GM03348 (cell line): ENCODE data around the gene ACCSL.

Experiments
- DNase-seq: peaks from one replicate; pipeline ENCODE4 v3.0.0; 2012; ENCODE audit warnings: low spot score

ACCSL gene

GRCh38 chr11:44058275-44058674 is 10.5 kb downstream of the ACCSL start:
- no peak for DNase-seq

GRCh38 chr11:44065161-44065661 is 17.4 kb downstream of the ACCSL start:
- no peak for DNase-seq

DNA sequence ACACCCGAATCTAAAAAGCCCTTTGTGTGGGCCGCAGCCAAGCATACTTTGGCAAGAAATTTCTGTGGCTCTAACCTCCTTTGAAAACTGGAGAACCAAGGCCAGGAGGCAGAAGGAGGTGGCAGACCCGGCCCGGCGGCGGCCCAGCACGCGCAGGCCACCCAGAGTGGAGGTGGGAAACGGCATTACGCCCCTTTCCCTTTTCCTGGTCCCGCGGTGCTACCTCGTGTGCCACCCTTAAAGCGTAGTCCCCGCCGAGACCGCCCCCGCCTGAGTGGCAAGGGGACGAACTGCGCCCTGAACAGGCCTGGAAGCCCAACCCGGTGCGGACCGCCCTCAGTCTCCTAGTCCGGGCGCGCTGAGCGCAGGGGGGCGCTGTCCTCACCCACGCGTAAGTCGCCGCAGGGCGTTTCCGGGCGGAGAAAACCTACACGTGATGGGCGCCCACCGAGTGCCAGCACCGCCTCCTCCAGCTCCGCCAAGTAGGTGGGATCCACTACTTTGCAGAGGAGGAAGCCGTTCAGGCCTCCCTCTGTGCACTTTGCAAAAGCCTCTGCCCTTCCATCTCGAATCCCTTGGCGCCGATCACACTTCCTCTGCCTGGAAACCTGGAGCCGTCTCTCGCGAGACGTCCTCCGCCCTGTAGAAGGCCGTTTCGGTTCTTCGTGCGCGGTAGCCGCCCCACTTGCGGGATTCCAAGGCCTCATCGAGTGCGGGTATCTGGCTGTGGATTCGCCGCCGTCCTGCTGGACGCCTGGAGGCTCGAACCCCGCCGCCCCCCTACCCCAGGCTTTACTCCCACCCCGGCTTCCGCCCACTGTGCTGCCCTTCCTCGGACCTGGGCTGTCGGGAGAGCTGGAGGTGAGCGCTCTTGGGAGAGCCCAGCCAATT is 18.3 kb downstream of the ACCSL start, which contains the start of gene ACCS:
ACCS (plus strand) TSS at position 430 of the 891 bp plus-strand sequence. CDS start 1,358 bp downstream, outside the sequence.
- peak; percentile 95 for DNase-seq

GRCh38 chr11:44066732-44067141 is 19.0 kb downstream of the ACCSL start:
- DNase-seq = peak; percentile 59

DNA sequence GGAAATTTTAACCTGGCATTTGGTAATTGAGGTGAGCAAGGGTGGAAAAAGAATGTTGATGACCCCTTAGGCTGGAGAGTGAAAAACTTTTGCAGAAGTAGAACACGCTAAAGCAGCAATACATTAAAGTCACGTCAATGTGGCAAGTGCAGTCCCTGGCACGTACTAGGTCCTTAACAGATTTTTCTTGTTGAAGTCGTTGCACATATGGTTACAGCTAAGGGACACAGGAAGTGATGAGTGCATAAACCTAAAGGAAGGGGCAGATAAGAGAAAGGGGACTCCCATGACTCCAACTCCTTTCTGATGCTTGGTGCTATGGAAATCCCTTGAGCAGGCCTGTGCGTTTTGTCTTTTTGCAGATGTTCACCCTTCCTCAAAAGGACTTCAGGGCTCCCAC is 19.5 kb downstream of the ACCSL start:
- DNase-seq = no peak

GRCh38 chr11:44068180-44068579 is 20.4 kb downstream of the ACCSL start:
- no peak for DNase-seq

DNA sequence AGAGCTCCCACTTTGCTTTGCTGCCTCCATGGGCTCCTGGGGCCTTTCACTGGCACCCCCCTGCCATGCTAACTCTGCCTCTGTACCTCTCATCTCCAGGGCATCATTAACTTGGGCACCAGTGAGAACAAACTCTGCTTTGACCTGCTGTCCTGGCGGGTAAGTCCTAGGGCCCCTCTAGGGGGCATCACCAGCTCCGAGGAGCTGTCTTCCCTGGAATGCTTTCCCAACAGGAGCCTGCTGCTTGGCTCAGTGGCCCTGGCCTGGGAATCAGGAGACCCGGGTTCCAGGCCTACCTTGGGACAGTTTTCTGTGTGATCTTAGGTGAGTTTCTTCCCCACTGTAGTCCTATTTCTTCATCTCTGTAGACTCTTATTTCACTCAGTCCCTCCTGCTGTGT is 23.4 kb downstream of the ACCSL start:
- DNase-seq = no peak

DNA sequence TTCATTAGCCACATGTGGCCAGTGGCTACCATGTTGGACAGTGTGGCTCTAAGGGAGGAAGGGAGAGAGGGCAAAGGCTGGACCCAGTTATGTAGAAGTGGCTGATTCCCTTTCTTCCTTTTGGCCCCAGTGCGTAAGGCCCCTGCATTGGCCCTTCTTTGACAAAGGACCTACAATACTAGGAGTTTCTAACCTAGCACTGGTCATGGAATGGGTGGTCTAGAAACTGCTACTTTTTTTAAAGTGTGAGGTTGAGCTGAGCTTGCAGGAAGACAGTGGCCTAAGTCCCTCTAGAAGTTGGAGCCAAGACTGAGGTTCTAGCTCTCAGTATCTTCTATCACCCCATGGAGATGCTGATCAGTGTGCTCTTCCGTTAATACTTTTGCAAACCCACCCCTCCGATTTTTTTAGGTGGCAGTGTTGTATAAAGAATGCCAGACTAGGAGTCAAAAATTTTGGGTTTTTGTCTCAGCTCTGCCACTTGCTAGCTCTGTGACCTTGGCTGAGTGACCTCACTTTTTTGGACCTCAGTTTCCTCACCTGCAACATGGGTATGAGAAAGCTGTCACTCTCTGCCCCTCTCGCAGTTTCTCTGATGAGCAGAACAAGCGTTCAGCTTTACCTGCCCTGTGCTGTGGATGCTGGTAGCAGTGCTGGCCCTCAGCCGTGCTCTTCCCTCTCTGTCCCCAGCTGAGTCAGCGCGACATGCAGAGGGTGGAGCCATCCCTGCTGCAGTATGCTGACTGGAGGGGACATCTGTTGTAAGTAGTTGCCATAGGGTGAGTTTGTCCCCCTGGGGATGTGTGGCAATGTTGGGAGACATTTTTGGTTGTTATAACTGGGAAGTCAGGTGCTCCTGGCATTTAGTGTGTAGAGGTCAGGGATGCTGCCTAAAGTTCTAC is 25.2 kb downstream of the ACCSL start:
- no peak for DNase-seq

- DNase-seq = no peak
Observed at GRCh38 chr11:44078794-44079193, 31.0 kb downstream of the ACCSL start.

DNA sequence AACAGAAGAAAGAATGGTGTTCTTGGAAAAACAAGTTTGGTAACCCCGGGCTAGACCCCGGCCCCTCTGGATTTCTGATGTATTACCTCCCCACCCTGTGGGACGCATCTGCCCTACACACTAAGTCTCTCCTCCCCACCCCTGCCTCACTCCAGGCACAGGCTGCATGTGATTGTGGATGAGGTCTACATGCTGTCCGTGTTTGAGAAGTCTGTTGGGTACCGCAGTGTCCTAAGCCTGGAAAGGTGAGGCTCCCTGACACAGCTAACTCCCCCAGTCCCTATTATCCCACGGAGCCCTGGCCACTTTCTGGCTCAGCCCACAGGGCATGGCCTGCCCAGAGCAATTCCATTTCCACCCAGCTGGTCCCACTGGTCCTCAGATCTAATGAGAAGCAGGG is 31.6 kb downstream of the ACCSL start:
- no peak for DNase-seq

GRCh38 chr11:44080951-44081350 is 33.2 kb downstream of the ACCSL start:
- no peak for DNase-seq

DNA sequence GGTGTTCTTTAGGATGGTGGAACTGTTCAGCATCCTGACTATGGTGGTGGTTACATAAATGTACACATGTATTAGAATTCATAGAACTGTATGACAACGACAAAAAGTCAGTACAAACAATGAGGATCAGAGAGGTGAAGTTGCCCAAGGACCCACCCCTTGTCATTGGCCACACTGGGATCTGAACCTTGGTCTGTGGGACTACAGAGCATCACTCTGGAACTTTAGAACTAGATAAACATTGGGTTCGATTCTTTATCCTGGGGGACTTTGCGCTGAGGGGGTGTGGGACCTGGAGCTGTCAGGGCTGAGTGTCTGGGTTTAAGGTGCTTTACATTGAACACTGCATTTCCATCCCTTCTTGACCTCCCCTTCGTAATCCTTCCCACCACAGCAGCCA is 34.9 kb downstream of the ACCSL start:
- DNase-seq = no peak

DNA sequence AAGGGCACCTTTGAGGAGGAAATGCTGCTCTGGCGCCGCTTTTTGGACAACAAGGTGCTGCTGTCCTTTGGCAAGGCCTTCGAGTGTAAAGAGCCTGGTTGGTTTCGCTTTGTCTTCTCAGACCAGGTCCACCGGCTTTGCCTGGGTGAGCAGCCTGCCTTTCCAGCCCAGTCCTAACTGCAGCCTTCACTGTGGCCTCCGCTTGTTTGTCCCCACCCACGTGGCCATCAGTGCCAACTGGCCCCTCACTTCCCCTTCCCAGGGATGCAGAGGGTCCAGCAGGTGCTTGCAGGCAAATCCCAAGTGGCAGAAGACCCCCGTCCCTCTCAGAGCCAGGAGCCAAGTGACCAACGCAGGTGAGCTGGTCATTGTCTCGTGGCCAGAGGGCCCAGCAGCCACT is 35.7 kb downstream of the ACCSL start:
- DNase-seq = no peak

DNA sequence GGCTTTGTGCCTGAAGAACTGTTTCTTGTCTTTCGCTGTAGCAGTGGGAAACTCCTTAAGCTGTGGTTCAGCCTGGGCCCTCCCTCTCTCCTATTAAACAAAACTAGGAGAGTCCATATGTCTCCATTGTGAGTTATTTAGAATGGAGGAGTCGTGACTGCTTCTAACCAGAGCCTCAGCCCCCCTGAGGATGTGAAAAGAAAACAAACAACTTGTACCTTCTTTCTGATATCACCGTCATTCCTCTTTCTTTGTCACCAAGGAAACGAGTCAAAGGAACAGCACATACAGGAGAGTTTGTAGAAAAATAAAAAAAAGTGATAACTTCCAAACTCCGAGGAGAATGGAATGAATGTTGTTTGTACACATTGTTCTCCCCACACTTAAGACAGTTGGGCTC is 36.1 kb downstream of the ACCSL start:
- no peak for DNase-seq

DNA sequence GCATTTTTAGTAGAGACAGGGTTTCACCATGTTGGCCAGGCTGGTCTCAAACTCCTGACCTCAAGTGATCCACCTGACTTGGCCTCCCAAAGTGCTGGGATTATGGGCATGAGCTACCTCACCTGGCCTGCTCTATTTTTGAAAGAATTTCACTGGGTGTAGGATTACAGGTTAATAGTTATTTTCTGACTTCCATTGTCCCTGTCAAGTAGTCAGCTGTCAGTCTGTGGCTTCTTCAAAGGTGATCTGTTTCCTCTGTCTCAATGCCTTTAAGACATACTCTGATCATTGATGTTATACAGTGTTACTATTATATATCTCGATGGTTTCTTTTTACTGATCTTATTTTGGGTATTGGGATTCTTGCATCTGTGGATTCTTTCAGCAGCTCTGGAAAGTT is 37.5 kb downstream of the ACCSL start:
- DNase-seq = no peak

DNA sequence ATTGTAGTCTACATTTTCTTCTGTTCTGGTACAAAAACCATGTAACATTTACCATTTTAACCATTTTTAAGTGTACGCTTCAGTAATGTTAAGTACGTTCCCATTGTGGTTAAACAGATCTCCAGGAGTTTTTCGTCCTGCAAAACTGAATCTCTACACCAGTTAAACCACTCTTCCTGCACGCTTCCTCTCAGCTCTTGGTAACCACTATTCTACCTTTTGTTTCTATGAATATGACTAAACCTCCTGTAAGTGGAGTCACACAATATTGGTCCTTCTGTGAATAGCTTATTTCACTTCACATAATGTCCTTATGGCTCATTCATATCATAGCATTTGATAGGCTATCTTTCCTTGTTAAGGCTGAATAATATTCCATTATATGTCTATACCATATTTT is 40.6 kb downstream of the ACCSL start:
- DNase-seq = no peak

GRCh38 chr11:44088871-44089270 is 41.1 kb downstream of the ACCSL start:
- DNase-seq = no peak

- no peak for DNase-seq
Observed at GRCh38 chr11:44090539-44090938, 42.8 kb downstream of the ACCSL start.

DNA sequence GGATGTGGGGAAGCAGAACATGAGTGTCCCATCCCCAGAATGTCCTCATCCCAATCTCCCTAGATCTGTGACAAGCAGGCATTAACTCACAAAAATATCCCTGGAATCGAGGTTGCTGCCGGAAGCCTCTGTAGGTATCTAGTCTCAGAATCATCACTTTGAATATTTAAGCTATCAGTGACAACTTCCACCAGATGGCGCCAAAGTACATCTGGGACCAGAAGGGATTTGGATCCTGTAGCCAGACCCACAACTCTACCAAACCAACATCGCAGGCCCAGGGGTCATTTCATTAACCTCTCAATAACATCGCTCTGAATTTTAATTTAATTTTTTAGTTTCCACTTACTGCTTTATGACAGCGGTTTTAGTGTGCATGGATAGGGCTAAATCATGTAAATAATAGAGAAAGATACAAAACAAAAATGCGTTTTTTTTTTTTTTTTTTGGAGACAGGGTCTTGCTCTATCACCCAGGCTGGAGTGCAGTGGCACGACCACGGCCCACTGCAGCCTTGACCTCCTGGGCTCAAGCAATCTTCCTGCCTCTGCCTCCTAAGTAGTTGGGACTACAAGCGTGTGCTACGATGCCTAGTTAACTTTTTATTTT is 46.6 kb downstream of the ACCSL start:
- DNase-seq = peak; percentile 86

DNA sequence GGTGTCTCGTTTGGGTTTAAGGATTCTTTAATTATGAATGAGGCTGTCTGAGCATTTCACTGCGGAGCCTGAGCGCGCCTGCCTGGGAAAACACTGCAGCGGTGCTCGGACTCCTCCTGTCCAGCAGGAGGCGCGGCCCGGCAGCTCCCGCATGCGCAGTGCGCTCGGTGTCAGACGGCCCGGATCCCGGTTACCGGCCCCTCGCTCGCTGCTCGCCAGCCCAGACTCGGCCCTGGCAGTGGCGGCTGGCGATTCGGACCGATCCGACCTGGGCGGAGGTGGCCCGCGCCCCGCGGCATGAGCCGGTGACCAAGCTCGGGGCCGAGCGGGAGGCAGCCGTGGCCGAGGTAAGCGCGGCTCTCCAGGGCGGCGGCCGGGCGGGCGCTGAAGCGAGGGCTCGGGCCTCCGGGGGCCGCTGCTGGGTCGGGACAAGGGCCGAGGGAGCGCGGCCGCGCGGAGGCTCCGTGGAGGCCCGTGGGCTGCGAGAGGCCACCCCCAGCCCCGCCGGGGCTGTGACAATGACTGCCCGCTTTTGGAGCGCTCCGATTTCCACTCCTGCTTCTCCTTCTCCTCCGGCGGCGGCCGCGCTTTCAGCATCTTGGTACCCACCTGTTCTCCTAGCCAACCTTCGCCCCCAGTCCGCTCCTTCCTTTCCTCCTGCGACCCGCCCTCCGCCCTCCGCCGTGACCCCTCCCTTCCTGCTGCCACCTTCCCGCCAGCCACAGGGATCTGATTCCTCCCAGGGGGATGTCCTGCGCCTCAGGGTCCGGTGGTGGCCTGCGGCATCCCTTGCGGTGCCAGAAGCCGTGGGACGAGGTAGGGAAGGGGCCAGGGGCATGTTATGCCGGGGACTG is 48.0 kb downstream of the ACCSL start, which contains the start of gene EXT2:
EXT2 (plus strand) TSS at position 173 of the 854 bp plus-strand sequence. CDS start 12,035 bp downstream, outside the sequence.
- DNase-seq = peak; percentile 98
